ENCODE results near the gene LAX1. TPM values are rescaled to one million over a fixed set of nuclear protein-coding genes. Genes with fewer than 3 reads are reported as not detected.
A peak's percentile ranks its signal among the peaks of the same experiment; 100 is the strongest.

Gene LAX1
- total RNA-seq, 1 donor from 2014 or later = not detected

- Mint-ChIP-seq H3K4me1 (ENCODE audit: unreplicated experiment) (peaks cover 23% of the 10 kb centered on the region), H3K27ac (ENCODE audit: unreplicated experiment) (no peak overlapping the region), H3K4me3 (ENCODE audit: unreplicated experiment) (peak overlapping the region; percentile 24), H3K36me3 (ENCODE audit: low read depth, unreplicated experiment) (peaks cover 49% of the 10 kb centered on the region), H3K27me3 (ENCODE audit: unreplicated experiment) (peaks cover 3% of the 10 kb centered on the region), H3K9me3 (ENCODE audit: unreplicated experiment) (no peaks in the 10 kb centered on the region)
- no peak for DNase-seq (ENCODE audit: low spot score)
- TF ChIP-seq CTCF (IDR thresholded peaks at IDR 0.05; ENCODE audit: unreplicated experiment) = no peak
Observed at GRCh38 chr1:203733009-203733863, 31.7 kb upstream of the LAX1 start.

GRCh38 chr1:203742436-203742835 is 22.5 kb upstream of the LAX1 start:
- peaks cover 44% of the 10 kb centered on the region for H3K4me1 Mint-ChIP-seq (ENCODE audit: unreplicated experiment)
- TF ChIP-seq CTCF (IDR thresholded peaks at IDR 0.05; ENCODE audit: unreplicated experiment) = no peak
- H3K9me3 Mint-ChIP-seq (ENCODE audit: unreplicated experiment) = no peaks in the 10 kb centered on the region
- peak overlapping the region; percentile 86 for H3K27ac Mint-ChIP-seq (ENCODE audit: unreplicated experiment)
- DNase-seq (ENCODE audit: low spot score) = no peak
- H3K36me3 Mint-ChIP-seq (ENCODE audit: low read depth, unreplicated experiment) = peaks cover 35% of the 10 kb centered on the region
- H3K4me3 Mint-ChIP-seq (ENCODE audit: unreplicated experiment) = peak overlapping the region; percentile 18
- H3K27me3 Mint-ChIP-seq (ENCODE audit: unreplicated experiment) = peaks cover 7% of the 10 kb centered on the region

DNA sequence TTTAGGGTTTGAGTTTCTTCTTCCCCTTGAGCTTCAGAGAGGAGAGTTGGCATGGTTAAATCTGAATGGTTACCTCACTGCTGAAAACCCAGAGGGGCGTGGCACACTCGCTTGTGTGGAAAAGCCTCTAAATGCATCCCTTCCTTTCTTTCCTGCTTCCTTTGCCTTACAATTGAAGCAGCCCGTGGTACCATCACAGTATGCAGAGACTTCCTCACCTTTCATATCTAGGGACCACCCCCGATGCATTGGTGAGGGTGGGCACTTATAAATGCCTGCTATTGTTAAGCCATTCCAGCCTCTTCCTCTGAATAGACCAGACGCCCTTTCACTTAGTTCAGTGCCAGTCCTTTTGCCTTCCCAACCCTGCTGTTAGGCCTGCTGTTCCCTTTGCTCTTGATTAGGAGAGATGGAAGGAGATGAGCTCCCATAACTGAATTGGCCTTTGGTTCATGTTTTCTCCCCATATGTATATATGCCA is 21.9 kb upstream of the LAX1 start:
- Mint-ChIP-seq H3K4me3 (ENCODE audit: unreplicated experiment) (no peak overlapping the region), H3K9me3 (ENCODE audit: unreplicated experiment) (no peaks in the 10 kb centered on the region), H3K36me3 (ENCODE audit: low read depth, unreplicated experiment) (peaks cover 28% of the 10 kb centered on the region), H3K27me3 (ENCODE audit: unreplicated experiment) (peaks cover 7% of the 10 kb centered on the region), H3K4me1 (ENCODE audit: unreplicated experiment) (peaks cover 44% of the 10 kb centered on the region), H3K27ac (ENCODE audit: unreplicated experiment) (peak overlapping the region; percentile 86)
- no peak for TF ChIP-seq CTCF (IDR thresholded peaks at IDR 0.05; ENCODE audit: unreplicated experiment)
- peak; percentile 21 for DNase-seq (ENCODE audit: low spot score)

DNA sequence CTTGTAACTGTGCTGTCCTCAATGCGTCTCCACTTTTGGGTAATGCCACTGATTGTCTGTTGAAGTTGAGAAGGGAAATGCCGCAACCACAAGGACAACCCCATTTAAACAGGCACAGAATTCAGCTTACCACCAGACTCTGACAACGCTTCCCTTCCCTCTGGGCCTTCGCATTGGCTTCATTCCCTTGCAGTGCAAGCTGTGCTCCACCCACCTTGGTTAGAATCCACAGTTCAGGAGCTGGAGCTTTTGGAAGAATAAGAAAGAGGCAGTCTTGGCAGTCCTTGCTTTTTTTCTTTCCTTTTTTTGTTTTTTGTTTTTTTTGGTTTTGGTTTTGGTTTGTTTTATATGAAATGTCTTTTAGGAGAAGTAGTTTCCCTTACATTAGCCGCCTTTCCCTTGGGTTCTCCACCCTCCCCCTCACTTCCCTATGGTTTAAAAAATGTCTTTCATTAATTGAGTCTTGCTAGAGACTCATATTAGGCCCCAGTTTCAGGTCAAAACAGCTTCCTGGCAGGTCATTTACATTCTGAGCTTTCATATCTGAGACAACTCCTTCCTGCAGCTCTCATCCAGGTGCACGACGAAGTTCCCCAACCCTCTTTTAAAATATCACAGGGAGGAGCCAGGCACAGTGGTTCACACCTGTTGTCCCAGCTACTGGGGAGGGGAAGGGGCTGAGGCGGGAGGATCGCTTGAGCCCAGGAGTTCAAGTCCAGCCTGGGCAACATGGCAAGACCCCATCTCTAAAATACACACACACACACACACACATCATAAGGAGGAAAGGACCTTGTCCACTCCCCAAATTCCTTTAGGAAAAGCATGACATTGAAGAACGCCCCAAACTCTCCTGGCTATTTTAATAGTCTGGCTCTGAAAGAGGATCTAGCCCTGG is 20.7 kb upstream of the LAX1 start:
- Mint-ChIP-seq H3K27ac (ENCODE audit: unreplicated experiment) (no peak overlapping the region), H3K36me3 (ENCODE audit: low read depth, unreplicated experiment) (peaks cover 19% of the 10 kb centered on the region), H3K27me3 (ENCODE audit: unreplicated experiment) (peaks cover 7% of the 10 kb centered on the region), H3K4me1 (ENCODE audit: unreplicated experiment) (peaks cover 44% of the 10 kb centered on the region), H3K4me3 (ENCODE audit: unreplicated experiment) (no peak overlapping the region), H3K9me3 (ENCODE audit: unreplicated experiment) (no peaks in the 10 kb centered on the region)
- no peak for TF ChIP-seq CTCF (IDR thresholded peaks at IDR 0.05; ENCODE audit: unreplicated experiment)
- DNase-seq (ENCODE audit: low spot score) = no peak

Data from endothelial cell (in vitro differentiated cells).